Loucy (cell line): ENCODE measurements around the gene SMIM45.

Source experiments
- CTCF ChIP-seq: fragments of 200-600 bp; sonication (generic); conservative IDR thresholded peaks from 2 replicates; pipeline ENCODE4 v1.5.1; 2014; ENCODE audit warnings: mild to moderate bottlenecking, antibody characterized with exemption, low read length
- EZH2phosphoT487 ChIP-seq: fragments of 200-600 bp; IDR thresholded peaks from 2 replicates; pipeline ENCODE4 v1.6.1; 2018; ENCODE audit warnings: antibody characterized with exemption, mild to moderate bottlenecking, moderate library complexity, borderline replicate concordance

- TF ChIP-seq CTCF, result no peak
- TF ChIP-seq EZH2phosphoT487, result no peak
Observed at GRCh38 chr22:41976070-41976901, 24.3 kb downstream of the SMIM45 start.
